Activated T-cell treated with anti-CD3 and anti-CD28 coated beads for 4 hours (primary cell): ENCODE data around the gene PRAC2.

Source experiments
- DNase-seq: peaks from one replicate; pipeline ENCODE4 v3.0.0-alpha.2; 2020

PRAC2 gene

DNA sequence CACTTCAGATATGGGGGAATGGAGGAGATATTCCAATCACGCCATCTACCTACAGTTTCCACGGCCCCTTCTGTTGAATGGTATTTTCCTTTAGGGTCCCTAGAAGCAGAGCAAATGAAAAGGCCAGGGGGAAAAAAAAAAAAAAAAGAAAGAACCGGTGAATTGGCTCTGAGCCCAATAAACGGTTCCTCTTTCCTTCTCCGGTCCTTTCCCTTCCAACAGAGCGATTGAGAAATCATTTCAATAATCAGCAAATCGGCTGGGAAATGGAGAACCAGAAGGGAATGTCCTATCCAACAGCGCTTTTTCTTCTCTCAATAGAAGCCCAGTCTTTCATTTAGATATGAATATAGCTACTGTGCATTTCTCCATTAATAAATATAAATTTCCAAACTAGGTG lies 32.4 kb downstream of the PRAC2 start:
- no peak for DNase-seq

DNA sequence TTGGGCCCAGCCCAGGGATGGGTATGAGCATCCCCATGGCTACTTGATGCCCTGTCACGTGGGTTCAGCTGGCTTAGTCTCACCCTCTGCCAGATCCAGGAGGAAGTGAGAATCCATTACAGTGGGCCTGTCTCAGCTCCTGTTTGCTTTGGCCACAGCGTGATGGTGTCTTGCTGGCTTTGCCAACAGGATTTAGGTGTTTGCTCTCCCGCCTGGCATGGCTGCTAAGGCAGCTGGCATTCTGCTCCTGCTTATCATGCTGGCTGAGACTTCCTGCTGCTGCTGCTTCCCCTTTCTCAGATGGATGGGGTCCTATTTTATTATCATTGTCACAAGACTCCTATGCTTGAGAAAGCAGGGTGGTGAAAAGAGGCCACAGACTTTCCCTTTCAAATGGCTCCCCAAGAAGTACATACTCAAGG lies 33.9 kb downstream of the PRAC2 start:
- DNase-seq, result no peak

GRCh38 chr17:48757524-48757961 lies 34.6 kb downstream of the PRAC2 start:
- DNase-seq, result no peak

DNA sequence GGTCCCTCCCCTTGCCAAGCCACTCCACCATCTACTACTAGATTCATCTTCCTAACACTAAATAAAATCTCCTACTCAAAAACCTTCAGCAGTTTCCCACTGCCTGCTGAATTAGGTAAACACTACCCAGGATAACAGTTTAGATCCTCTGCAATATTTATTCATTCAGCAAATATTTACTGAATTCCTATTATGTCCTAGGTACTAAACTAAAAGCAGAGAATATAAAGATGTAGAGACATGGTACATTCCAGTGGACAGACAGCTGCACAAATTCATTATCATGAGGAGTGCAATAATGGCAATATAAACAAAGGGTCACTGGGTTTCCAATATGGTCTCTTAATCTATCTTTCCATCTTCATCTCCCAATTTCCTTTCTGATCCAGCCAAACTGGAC lies 36.3 kb downstream of the PRAC2 start:
- DNase-seq, result no peak

DNA sequence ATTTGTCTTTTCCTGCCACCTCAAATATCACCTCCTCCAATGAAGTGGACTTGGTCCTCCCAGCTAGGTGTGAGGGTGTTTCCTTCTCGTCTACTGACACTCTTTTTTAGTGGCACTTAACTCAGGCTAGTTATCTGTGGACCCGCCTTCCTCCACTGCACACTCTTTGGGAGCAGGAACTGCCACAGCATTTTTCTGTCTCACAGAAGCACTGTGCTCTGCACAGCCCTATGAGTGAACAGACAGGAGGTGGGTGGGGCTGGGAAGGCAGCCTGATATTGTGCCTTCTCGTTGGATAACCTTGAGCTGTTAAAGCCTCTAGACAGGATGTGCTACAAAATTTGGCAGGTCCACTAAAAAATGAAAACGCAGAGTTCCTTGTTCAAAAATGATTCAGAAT lies 37.4 kb downstream of the PRAC2 start:
- DNase-seq, result no peak

GRCh38 chr17:48761114-48761513 lies 38.1 kb downstream of the PRAC2 start:
- DNase-seq, result no peak

GRCh38 chr17:48767263-48767774 lies 44.3 kb downstream of the PRAC2 start:
- DNase-seq, result no peak

DNA sequence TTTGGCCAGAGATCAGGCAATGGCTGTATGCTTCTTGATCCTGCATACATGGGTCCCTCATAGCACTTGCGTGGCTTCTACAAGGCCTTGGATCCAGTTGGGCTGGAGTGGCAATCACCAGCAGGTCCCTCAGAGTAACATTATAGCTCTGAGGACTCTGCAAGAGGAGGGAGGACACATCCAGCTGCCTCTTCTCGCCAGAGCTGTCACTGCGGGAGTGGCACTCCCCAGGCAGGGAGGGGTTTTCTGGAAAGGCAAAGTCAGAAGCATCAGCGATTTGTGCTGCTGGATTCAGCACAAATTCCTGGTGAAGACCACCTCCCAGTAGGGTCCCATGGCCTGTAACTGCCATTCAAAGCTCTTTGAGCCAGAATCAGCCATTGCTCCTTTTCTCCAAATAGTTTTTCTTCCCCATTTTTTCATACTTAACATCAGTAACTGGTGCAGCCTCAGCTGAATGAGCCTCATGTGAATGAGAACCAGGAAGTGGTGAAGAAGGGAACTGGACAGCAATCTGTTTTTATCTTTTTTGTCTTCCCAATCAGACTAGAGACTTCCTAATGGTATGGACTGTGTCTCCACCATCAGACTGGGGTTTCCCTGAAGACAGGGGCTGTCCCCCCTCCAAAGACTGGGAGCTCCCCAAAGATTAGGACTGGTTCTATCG lies 46.2 kb downstream of the PRAC2 start:
- DNase-seq, result no peak

- no peak for DNase-seq
Observed at GRCh38 chr17:48770954-48771353, 48.0 kb downstream of the PRAC2 start.

- DNase-seq, result no peak
Observed at GRCh38 chr17:48773245-48773644, 50.3 kb downstream of the PRAC2 start.
